GM23248 (cell line): Measurements from ENCODE around the gene POMGNT1.

Experiments used
- EZH2 ChIP-seq: fragments of 200-600 bp; sonication (generic); IDR thresholded peaks from 2 replicates; pipeline ENCODE4 v1.6.1; 2018; ENCODE audit warnings: antibody characterized with exemption, mild to moderate bottlenecking; ENCODE audit not compliant: insufficient read depth, poor library complexity, severe bottlenecking
- EZH2phosphoT487 ChIP-seq: fragments of 200-600 bp; sonication (generic); IDR thresholded peaks from 2 replicates; pipeline ENCODE4 v1.6.1; 2018; ENCODE audit warnings: antibody characterized with exemption, moderate library complexity, mild to moderate bottlenecking, low read depth; ENCODE audit not compliant: insufficient read depth

DNA sequence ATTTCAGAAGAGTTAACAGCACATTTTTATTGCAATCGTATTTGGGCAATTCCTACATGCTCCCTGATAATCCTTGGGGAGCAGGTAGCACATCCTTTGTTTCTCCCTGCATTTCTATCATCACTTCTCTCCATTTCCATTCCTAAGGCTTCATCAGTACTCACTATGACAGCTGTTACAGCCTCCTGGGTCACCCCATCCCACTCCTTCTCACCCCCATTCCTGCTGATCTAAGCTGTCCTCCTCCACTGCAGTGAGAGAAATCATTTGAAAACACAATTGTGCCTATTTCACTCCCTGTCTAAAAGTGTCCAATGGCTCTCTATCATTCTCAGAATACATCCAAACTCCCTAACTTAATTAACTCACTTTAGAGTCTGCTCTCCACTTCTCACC lies 40.3 kb downstream of the POMGNT1 start:
- no peak for TF ChIP-seq EZH2
- no peak for TF ChIP-seq EZH2phosphoT487
